ENCODE data around the gene RPL7A. TPM values are rescaled to one million over a fixed set of nuclear protein-coding genes. Genes with fewer than 3 reads are reported as not detected.
"Not testable (repeated sequence)": the region's sequence is repeated elsewhere in the genome, so short reads cannot be mapped to it uniquely, and the experiment has no call there.

RPL7A gene
- total RNA-seq, 4 donors from 2014 or later, result 1,745 to 3,005 (median 2,502) TPM

- intact Hi-C loops (cut with DNase I; ENCODE audit: low total_unique reads), result no loop called here
- Histone ChIP-seq H3K9me3 (no peaks in the 10 kb centered on the region), H3K4me3 (no peak overlapping the region), H3K4me1 (no peaks in the 10 kb centered on the region), H3K36me3 (no peaks in the 10 kb centered on the region), H3K27me3 (no peaks in the 10 kb centered on the region), H3K27ac (no peak overlapping the region)
- no peak for TF ChIP-seq CTCF (IDR thresholded peaks at IDR 0.05)
- no peak for DNase-seq
Measured at GRCh38 chr9:133309608-133310007, 38.4 kb upstream of the RPL7A start.

GRCh38 chr9:133315997-133316396 is 32.0 kb upstream of the RPL7A start:
- H3K36me3 ChIP-seq, result no peaks in the 10 kb centered on the region
- no peaks in the 10 kb centered on the region for H3K4me1 ChIP-seq
- intact Hi-C loops (cut with DNase I; ENCODE audit: low total_unique reads), result no loop called here
- TF ChIP-seq CTCF (IDR thresholded peaks at IDR 0.05), result no peak
- no peak for TF ChIP-seq POLR2A (IDR thresholded peaks at IDR 0.05)
- no peaks in the 10 kb centered on the region for H3K9me3 ChIP-seq
- no peak overlapping the region for H3K27ac ChIP-seq
- H3K27me3 ChIP-seq, result no peaks in the 10 kb centered on the region
- no peak for DNase-seq
- H3K4me3 ChIP-seq, result no peak overlapping the region

- H3K36me3 ChIP-seq; DNase-seq; H3K9me3 ChIP-seq; H3K4me1 ChIP-seq; H3K27me3 ChIP-seq; H3K4me3 ChIP-seq; intact Hi-C loops (cut with DNase I; ENCODE audit: low total_unique reads); H3K27ac ChIP-seq: not testable (repeated sequence)
Measured at GRCh38 chr9:133317551-133317950, 30.5 kb upstream of the RPL7A start.

- intact Hi-C loops (cut with DNase I; ENCODE audit: low total_unique reads), result no loop called here
- Histone ChIP-seq H3K27ac (no peak overlapping the region), H3K4me3 (no peak overlapping the region), H3K4me1 (no peaks in the 10 kb centered on the region), H3K36me3 (no peaks in the 10 kb centered on the region), H3K27me3 (no peaks in the 10 kb centered on the region), H3K9me3 (no peaks in the 10 kb centered on the region)
- no peak for TF ChIP-seq POLR2A (IDR thresholded peaks at IDR 0.05)
- no peak for TF ChIP-seq CTCF (IDR thresholded peaks at IDR 0.05)
- DNase-seq, result no peak
Measured at GRCh38 chr9:133320421-133320881, 27.6 kb upstream of the RPL7A start.

- DNase-seq, result no peak
- H3K27me3 ChIP-seq, result no peaks in the 10 kb centered on the region
- no peak overlapping the region for H3K4me3 ChIP-seq
- TF ChIP-seq CTCF (IDR thresholded peaks at IDR 0.05), result no peak
- TF ChIP-seq POLR2A (IDR thresholded peaks at IDR 0.05), result no peak
- no peaks in the 10 kb centered on the region for H3K9me3 ChIP-seq
- intact Hi-C loops (cut with DNase I; ENCODE audit: low total_unique reads), result no loop called here
- H3K27ac ChIP-seq, result no peak overlapping the region
- H3K4me1 ChIP-seq, result no peaks in the 10 kb centered on the region
- H3K36me3 ChIP-seq, result no peaks in the 10 kb centered on the region
Measured at GRCh38 chr9:133321411-133321935, 26.5 kb upstream of the RPL7A start.

GRCh38 chr9:133322701-133323100 is 25.3 kb upstream of the RPL7A start:
- intact Hi-C loops (cut with DNase I; ENCODE audit: low total_unique reads), result no loop called here
- DNase-seq, result no peak

More at GRCh38 chr9:133322701-133323100, 25.3 kb upstream of the RPL7A start:
- no peak for TF ChIP-seq CTCF (IDR thresholded peaks at IDR 0.05)
- no peak for TF ChIP-seq POLR2A (IDR thresholded peaks at IDR 0.05)
- Histone ChIP-seq H3K36me3 (no peaks in the 10 kb centered on the region), H3K4me1 (no peaks in the 10 kb centered on the region), H3K9me3 (no peaks in the 10 kb centered on the region), H3K27me3 (no peaks in the 10 kb centered on the region), H3K27ac (no peak overlapping the region), H3K4me3 (no peak overlapping the region)

Data from uterus (tissue), 4 donors.